Measurements from ENCODE around the gene MAGOH.

- TF ChIP-seq, protein P1, sequence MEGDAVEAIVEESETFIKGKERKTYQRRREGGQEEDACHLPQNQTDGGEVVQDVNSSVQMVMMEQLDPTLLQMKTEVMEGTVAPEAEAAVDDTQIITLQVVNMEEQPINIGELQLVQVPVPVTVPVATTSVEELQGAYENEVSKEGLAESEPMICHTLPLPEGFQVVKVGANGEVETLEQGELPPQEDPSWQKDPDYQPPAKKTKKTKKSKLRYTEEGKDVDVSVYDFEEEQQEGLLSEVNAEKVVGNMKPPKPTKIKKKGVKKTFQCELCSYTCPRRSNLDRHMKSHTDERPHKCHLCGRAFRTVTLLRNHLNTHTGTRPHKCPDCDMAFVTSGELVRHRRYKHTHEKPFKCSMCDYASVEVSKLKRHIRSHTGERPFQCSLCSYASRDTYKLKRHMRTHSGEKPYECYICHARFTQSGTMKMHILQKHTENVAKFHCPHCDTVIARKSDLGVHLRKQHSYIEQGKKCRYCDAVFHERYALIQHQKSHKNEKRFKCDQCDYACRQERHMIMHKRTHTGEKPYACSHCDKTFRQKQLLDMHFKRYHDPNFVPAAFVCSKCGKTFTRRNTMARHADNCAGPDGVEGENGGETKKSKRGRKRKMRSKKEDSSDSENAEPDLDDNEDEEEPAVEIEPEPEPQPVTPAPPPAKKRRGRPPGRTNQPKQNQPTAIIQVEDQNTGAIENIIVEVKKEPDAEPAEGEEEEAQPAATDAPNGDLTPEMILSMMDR (IDR thresholded peaks at IDR 0.05): no peak
- TF ChIP-seq EZH2 (IDR thresholded peaks at IDR 0.05) (no peak), EZH2phosphoT487 (IDR thresholded peaks at IDR 0.05) (no peak)
Measured at GRCh38 chr1:53180226-53180625, 58.1 kb downstream of the MAGOH start.
